GM18909 (cell line): Measurements from ENCODE around the gene PDZRN3.
A peak's percentile ranks its signal among the peaks of the same experiment; 100 is the strongest.

Experiments
- ATAC-seq: cut with Tn5 transposase; IDR thresholded peaks from one replicate; pipeline ENCODE4 v1.9.1; 2021; ENCODE audit warnings: mild to moderate bottlenecking; ENCODE audit not compliant: unreplicated experiment, poor library complexity

PDZRN3 gene

GRCh38 chr3:73535931-73536330 lies 88.8 kb downstream of the PDZRN3 start:
- no peak for ATAC-seq

GRCh38 chr3:73535137-73535536 lies 89.6 kb downstream of the PDZRN3 start:
- no peak for ATAC-seq

DNA sequence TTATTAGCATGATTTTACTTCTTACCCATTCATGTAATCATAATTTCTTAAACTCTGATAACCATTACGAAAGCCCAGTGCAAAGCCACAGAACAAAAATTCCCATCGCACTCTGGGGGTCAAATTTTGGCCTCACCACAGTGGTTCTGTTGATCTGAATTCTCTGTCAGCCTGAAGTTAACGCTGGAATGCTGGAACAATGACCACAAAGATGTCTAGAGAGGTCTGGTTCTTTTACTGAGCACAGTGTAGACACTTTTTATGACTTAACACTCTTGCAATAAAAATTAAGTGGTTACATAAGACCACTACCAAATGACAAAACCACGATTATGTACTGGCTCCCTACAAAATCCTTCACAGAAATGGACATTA lies 94.7 kb downstream of the PDZRN3 start:
- no peak for ATAC-seq

- ATAC-seq = no peak
Observed at GRCh38 chr3:73529308-73530021, 95.3 kb downstream of the PDZRN3 start.

GRCh38 chr3:73525591-73525990 lies 99.2 kb downstream of the PDZRN3 start:
- no peak for ATAC-seq

- no peak for ATAC-seq
Observed at GRCh38 chr3:73523661-73524060, 101.1 kb downstream of the PDZRN3 start.

DNA sequence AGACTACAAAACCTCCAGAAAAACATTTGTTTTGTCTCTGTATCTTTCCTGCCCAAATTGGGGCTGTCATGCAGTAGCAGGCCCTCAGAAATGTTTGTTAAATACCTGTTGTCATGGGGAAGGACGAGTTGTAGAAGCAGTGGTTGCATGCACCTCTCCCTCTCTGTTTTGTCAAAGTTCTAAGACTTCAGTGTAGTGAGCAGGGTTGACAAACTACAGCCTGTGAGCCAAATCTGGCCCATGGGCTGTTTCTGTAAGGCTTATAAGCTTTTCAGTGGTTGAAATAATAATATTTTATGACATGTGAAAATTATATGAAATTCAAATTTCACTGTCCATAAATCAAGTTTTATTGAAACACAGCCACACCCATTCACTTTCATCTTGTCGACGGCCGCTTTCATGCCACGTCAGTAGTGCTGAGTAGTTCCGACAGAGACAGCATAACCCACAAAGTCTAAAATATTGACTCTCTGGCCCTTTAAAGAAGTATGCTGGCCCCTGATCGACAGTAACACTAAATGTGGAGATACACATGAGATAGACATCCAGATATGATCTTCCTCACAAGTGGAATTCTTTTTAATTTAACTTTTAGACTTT lies 102.9 kb downstream of the PDZRN3 start:
- ATAC-seq = no peak

GRCh38 chr3:73520931-73521461 lies 103.7 kb downstream of the PDZRN3 start:
- ATAC-seq = no peak

GRCh38 chr3:73516631-73517030 lies 108.1 kb downstream of the PDZRN3 start:
- ATAC-seq = no peak

DNA sequence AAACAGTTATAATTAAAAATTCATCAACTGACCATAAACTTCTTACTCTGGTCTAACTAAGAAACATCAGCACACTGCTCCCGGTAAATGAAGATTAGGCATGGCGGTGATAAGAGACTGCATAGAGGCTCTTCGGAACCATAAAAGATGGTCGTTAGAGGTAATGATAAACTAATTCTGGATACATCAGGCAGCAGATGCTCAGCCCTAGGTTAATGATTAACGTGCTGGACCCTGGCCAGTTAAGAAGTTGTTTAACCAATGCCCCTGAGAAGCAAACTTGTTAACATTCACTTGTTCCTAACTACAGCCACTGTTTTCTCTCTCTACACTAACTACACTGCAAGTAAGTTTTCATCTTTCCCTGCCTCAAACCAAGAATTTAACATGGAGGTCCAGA lies 111.5 kb downstream of the PDZRN3 start:
- no peak for ATAC-seq

DNA sequence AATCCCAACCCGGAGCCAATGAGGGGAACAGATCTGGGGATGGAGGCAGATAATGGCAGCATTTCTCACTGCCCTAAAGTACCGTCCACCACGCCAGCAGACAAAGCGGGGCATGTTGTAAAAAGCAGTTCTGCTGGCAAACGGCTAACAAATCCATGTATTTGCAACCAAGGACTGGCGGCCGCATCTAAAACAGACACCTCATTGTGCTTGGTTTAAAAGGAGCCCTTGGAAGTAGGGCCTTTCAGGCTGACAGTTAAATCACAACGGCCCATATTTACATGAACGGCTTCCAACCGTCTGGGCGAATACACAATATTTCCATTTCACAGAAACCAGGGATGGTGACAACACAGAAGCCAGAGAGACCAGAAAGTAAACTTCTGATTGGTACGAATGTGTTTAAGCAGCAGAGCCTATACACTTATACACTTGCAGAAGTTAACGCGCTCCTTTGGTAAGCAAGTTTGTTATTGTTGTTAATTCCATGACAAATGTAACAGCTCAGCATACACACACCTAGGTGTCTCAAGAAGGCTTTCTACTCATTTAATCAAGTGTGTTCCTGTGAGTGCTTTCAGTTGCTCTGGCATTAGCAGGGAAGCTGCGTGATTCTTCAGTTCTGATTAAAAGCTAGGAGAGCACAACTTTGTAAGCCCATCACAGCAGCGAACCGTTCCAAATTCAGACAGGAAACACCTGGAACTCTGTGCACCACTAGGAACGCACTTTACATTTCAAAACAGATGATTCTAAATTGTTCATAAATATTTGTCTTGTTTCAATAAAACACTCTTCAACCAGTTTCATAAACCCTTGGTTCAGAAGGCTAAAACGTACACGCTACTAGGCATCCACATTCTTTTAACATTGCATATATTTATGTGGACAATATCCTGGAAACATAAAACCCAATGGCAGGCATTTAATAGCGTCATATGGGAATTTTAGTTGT lies 112.9 kb downstream of the PDZRN3 start:
- no peak for ATAC-seq

DNA sequence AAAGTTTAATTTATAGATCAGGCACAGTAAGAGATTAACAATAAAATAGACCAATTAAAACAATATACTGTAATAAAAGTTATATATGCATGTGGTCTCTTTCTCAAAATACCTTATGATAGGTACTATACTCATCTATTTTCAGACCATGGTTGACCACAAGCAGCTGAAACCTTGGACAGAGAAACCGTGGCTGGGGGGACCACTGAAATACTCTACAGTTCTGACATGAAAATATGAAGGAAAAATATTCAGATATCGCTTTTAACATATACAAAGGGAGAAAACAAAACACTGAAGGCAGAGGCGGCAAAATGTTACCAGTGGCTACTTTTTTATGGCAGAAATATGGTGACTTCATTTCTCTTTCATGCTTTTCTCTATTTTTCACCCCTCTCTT lies 114.0 kb downstream of the PDZRN3 start:
- no peak for ATAC-seq

- no peak for ATAC-seq
Observed at GRCh38 chr3:73510334-73510733, 114.4 kb downstream of the PDZRN3 start.

DNA sequence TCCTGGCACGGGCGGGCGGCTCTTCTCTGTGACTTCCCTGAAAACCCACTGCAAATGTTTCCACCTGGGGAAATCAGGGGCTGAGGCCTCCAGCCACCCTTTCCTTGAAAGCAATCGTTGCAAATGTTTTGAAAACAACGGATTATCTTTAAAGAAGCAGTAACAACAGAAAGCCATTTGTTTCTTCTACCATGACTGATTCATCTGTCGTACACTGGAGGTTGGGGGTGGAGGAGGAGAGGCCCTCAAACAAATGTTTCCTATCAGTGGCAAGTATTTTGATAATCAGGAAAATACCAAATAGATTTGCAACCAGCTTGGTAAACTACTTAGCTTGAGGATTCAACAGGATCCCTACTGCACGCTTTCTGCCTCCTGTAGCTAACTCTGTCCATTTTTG lies 114.9 kb downstream of the PDZRN3 start:
- ATAC-seq = no peak

DNA sequence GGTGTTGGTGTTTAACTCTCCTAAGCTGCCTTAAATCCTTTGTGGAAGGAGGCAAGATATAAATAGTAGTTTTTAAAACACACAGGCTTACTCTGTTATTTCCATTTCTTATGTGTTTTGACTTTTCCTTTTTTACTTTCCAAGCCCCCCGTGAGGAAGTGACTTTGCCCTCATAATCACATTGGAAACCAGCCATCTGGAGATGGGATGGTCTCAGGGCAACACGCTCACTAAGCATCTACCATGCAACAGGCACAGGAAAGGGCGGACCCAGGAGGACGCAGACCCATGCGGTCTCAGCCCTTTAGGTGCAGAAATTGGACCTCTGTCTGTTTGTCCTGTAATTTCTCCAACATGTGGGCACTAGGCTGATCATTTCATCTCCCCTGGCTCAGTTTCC lies 115.7 kb downstream of the PDZRN3 start:
- no peak for ATAC-seq

- peak; percentile 69 for ATAC-seq
Observed at GRCh38 chr3:73508330-73508954, 116.3 kb downstream of the PDZRN3 start.

DNA sequence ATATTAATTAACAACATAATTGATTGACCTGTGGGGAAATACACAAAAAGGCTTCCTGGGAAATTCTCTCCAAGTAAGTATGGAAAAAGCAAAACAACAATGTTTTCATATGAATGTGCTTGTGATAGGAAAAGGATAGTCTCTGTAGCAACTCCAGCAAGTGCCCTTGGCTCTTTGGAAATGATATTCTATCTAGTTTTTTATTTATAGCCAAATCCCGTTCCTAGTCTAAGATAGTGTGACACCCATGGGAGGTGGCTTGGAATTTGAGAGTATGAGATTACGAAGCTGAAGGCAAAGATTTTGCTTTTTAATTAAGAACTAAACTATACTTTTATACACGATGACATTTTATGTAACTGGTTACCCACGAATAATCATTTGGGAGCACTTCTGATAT lies 119.9 kb downstream of the PDZRN3 start:
- no peak for ATAC-seq

DNA sequence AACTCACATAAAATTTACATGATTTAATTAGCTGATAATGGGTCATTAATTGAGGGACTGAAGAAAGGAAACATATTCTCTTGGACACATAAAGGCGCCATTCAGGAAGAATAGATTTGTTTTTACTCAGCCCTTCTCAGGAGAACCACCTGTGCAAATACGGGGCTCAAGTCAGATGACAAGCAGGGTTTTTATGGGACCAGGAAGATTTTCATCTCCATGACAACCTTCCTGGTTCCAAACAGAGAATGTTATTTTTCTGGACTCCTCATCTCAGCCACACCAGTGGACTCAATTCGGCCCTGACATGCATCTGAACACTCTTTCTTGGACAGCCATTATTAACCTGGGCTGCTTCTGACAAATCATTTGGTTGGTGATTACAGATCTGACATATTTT lies 120.5 kb downstream of the PDZRN3 start:
- ATAC-seq = no peak

GRCh38 chr3:73503781-73504180 lies 121.0 kb downstream of the PDZRN3 start:
- ATAC-seq = peak; percentile 46
